Stimulated activated CD4-positive, alpha-beta T cell treated with anti-CD3 and anti-CD28 coated beads, Interleukin-4, amount 100 ng/mL, for 48 hours (primary cell): Measurements from ENCODE around the gene BORCS6.
"Not testable (repeated sequence)": the region's sequence is repeated elsewhere in the genome, so short reads cannot be mapped to it uniquely, and the experiment has no call there.

Experiments
- DNase-seq, 2 donors: peaks; one replicate each; pipeline ENCODE4 v3.0.0-alpha.2; 2020; ENCODE audit warnings: low read depth in 2 of 2

The BORCS6 gene

GRCh38 chr17:8189711-8190477 lies at the start of gene BORCS6:
Gene BORCS6, minus strand, starts transcription at chr17:8190180. Its CDS starts 40 bp downstream, at chr17:8190140.
- peak; percentile 84 to 94 for DNase-seq

DNA sequence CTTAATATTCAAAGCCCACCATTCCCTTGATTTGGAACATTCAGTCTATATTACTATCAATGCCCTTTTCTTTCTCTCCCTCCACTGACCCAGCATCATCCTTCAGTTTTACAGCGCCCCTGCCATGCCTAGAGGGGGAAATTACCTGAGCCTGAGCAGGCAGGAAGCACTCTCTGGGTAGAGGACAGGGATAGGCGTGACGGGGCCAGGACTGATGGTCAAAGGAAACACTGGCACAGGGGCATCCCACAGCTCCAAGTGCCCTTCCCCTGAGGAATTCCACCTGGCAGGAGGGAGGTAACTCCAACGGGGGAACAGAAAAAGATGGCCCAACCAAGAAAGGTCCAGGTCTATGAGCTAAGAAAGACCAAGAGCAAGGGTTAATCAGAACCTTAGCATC lies 47.9 kb upstream of the BORCS6 start:
- no peak for DNase-seq

- DNase-seq: no peak
Measured at GRCh38 chr17:8237175-8237574, 47.2 kb upstream of the BORCS6 start.

DNA sequence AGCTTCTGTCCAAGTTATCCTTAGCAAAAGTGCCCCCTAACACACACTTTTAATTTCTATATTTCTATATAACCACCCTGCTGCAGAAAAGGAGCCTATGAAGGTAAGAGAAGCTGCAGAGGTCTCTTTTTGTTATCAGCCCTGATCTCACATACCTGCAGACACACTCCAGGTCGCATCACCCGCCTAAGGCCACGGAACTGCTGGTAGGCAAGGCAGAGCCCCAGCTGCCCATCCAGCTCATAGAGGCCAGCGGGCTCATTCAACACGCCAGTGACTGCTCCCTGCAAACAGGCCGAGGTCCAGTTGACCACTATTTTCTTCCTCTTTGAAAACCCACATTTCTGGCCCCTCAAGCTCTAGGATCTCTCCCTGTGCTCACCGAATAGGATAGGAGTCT lies 45.7 kb upstream of the BORCS6 start:
- DNase-seq: no peak

DNA sequence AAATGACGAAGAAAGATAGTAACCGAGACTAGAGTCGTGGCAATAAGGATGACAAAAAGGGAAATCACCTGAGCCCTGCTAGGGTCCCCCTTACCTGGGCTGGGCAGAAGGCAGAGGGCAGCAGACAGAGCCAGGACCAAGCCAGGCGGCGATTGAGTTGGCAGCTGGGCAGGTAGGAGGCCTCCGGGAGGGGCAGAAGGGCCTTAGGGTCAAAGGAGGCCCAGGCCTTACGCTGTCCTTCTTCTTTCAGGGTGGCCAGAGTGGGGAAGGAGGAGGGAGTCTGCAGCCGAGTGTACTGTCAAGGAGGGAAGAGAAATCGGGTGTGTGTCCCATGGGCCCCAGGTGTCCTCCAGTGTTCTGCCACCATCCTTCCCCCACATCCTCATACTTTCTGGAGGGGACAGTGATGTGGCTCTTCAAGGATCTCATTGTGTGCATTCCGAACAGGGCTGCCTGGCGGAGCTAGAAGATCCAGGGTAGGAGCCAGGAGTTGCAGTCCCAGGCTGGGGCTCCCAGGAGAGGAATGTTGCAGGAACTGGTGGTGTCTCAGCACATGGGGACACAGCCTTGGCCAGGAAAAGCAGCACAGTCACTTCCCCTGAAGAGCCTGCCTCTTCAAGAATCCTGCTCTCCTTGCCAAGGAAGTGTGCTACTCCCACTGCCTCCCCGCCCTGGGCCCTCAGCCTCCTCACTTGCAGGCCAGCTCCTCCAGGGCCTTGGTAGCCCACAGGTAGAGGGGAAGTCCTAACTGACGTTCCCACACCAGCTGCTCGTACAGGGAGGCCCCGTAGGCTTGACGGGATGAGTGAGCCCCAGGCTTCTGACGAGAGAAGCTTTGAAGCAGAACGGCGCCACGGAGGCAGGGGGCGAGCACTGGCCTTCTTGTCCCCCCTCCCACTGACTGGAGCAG lies 44.6 kb upstream of the BORCS6 start:
- no peak for DNase-seq

DNA sequence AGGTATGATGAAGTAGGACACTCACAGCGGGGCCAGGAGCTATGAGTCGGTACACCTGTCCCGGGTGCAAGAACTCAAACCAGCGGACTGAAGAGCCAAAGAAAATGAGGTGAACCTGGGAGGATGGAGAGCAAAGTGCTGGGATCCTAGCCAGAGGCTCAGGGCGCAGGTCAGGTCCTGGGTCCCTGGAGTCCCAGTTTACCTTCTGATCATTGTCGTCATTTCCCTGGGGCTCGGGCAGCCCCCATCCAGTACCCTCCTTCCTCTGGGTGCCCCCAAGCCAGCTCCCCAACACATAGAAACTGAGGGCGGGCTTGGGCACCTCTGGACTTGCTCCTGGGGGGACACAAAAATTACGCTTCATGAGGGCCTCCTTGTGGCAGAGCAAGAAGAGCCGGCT lies 41.7 kb upstream of the BORCS6 start:
- no peak for DNase-seq

DNA sequence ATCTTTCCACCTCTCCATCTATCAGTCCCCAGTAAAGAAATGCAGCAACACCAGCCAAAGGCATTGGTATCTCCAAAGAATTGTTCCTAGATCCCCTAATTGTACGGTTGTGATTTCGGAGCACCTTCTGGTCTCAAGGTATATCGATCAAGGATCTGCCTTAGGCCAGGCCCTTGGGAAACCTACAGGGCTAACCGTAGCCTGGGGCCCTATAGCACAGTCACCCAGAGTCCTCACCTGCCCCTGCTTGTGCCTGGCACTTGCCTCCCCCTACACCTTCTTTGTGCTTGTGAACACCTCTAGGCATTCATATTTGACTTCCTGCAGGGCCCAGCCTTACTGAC lies 37.2 kb upstream of the BORCS6 start:
- DNase-seq: no peak

DNA sequence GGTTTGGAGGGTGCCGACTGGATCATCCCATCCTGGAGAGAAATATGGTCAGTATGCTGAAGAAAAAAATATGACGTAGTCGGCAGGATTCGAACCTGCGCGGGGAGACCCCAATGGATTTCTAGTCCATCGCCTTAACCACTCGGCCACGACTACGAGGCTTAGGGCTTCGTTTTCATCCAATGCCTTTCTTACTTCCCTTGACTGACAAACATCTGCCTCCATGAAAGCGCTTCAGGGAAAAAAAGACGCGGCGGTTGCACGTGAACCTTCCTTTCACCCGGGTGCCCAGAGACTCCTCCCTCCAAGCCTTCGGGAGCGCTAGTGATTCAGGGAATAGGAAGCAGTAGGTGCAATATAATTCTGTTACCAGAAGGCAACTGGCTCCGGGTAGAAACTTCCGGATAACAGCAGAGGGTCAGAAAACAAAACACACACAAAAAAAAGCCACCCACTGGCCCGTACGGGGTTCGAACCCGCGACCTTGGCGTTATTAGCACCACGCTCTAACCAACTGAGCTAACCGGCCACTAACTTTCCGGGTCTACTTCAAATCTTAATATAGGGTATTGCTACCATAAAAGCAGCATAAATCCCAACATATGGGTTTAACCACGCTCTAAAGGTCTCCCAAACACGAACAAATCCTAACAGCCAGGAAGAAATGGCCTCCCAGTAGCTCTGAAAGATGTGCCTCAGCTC lies 36.7 kb upstream of the BORCS6 start:
- peak; percentile 26 to 59 for DNase-seq

DNA sequence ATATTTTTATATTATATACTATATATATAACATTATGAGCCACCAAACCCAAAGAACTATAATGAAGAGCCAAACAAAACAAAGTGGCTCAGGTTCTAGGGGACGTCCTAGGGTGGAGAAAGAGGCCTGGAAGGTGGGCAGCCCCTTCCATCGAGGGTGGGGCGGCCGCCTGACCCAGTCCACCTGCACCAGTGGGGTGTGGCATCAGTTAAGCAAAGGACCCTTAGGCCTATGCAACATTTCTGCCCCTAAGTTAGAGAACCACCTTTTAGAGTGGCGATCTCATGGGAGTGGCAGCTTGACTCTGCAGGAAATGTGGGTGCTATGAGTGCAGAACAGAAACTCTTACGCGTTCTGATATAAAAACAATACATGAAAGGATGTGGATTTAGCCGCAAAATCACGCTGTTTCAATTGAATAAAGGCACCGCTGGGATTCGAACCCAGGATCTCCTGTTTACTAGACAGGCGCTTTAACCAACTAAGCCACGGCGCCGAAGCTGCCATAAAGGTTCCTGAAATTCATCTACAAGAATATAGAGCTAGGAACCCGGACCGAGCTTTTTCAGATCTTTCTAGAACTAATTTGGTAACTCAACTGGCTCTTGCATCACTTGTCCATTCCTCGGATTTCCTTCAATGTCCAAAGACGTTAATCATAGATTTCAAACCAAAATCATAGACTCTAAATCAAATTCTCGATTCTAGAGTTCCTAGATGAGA lies 36.0 kb upstream of the BORCS6 start:
- peak; percentile 72 to 75 for DNase-seq

- no peak for DNase-seq
Measured at GRCh38 chr17:8224891-8225812, 35.2 kb upstream of the BORCS6 start.

- DNase-seq: peak; percentile 54 to 59
Measured at GRCh38 chr17:8223356-8224126, 33.6 kb upstream of the BORCS6 start.

DNA sequence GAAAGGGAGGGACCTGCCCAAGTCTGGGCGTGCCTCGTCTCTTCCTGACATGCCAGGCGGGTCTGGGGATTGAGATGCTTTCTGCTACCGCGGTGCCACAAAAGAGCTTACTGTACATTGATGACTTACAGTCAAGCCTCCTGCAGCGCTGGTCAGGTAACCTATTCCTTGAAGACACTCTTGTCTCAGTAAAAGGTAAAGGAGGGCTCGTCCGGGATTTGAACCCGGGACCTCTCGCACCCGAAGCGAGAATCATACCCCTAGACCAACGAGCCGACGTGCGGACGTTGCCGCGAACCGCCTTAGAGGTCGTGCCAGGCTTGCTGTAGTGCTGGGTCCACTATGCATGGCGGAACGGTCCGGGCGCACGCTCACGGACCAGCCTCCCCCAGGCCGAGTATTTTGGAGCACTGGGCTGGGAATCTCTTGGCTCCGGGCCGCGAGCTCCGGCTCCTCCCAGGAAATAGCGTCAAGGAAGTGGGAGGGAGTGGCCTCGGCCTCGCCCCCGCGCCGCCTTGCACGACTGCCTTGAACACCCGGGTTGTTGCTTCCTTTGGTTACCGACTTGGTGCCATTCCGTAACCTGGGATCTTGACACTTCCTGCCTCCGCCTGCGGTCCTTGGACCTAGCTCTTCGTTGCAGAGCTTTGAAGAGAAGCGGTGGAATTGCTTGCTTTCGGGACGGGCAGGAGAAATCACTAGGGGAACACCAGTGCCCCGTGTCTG lies 32.8 kb upstream of the BORCS6 start:
- DNase-seq: peak; percentile 87 to 90

GRCh38 chr17:8222380-8222629 lies 32.3 kb upstream of the BORCS6 start:
- DNase-seq: peak in 1 of 2 donors; percentile 71

DNA sequence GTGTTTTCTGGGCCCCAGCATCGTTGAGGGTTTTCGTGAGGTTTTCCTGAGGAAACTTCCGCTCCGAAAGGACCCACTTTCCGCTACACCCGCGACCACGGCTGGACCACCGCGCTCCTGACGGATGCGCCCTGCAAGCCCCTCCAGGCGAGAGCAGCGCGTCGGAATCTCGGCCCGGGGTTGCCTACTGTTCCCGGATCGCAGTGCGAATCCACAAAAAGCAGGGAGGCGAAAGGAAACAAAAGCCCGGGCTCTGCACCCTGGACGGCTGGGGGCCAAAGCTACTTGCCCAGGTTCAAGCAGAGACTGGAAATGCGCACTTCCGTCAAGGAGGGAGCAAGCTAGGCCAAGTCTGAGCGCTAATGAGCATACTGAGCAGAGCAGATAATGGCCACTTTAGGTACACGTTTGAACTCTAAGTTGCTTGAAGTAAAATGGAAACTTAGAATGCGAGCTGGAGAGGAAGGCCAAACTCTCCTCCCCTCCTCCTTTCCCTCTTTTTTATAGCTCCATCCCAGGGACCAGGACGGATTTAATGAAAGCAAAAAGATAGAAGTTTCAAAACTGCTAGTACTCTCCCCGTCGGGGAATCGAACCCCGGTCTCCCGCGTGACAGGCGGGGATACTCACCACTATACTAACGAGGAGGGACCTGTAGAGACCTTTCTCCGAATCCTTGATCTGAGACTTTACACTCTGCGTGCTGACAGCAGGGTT lies 31.8 kb upstream of the BORCS6 start:
- peak; percentile 81 to 90 for DNase-seq

GRCh38 chr17:8220783-8221662 lies 31.0 kb upstream of the BORCS6 start:
- peak; percentile 83 to 96 for DNase-seq

DNA sequence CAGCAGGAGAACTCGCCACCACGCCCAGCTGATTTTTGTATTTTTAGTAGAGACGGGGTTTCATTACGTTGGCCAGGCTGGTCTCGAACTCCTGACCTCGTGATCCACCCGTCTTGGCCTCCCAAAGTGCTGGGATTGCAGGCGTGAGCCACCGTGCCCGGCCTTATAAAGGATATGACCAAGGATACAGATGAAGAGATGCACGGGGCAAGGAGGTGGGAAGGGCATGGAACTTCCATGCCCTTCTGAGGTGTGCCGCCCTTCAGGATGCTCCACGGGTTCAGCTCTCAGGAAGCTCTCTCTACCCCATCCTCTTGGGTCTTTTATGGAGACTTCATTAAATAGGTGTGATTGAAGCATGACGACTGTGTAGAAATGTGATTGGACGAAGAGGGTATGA lies 24.0 kb upstream of the BORCS6 start:
- DNase-seq: not testable (repeated sequence)

DNA sequence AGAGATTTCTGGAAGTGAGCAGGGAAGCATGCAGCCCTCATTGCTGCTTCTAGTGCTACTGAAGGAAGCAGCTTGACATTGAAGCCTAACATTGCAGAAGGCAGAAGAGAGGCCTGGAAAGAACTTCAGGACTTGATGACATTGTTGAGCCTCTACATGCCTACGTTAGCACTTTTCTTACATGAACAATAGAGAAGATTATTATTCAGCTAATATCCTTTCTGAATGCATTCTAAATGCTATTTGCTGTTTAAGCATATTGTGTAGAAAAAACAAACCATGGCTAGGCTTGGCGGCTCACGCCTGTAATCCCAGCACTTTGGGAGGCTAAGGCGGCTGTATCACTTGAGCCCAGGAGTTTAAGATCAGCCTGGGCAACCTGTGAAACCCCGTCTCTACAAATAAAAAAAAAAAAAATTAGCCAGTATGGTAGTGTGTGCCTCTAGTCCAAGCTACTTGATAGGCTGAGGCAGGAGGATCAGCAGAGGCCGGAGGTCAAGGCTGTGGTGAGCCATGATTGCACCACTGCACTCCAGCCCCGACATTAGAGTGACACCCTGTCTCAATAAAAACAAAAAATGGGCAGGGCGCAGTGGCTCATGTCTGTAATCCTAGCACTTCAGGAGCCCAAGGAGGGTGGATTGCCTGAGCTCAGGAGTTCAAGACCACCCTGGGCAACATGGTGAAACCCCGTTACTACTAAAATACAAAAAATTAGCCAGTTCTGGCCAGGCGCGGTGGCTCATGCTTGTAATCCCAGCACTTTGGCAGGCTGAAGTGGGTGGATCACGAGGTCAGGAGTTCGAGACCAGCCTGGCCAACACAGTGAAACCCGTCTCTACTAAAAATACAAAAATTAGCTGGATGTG lies 22.6 kb upstream of the BORCS6 start:
- DNase-seq: no peak
